Activated B cell treated with CpG ODN at 0.5 μM for 24 hours (primary cell): ENCODE measurements around the gene ABHD18. TPM values are rescaled to one million over a fixed set of nuclear protein-coding genes. Genes with fewer than 3 reads are reported as not detected.
"Not testable (repeated sequence)": the region's sequence is repeated elsewhere in the genome, so short reads cannot be mapped to it uniquely, and the experiment has no call there.

Source experiments
- ATAC-seq: fragments of 200-7000 bp; cut with Tn5 transposase; one replicate; pipeline ENCODE4 v1.10.0; 2021; ENCODE audit warnings: low read depth, mild to moderate bottlenecking, moderate library complexity
- CTCF ChIA-PET: fragments of 350-600 bp; sonication (Branson Sonifier 250); formaldehyde crosslinking; loops from one replicate; lab custom pipeline; 2021; ENCODE audit warnings: antibody characterized with exemption; lab: Charles Lee
- POLR2A ChIA-PET: fragments of 350-600 bp; sonication (Branson Sonifier 250); formaldehyde crosslinking; loops from one replicate; lab custom pipeline; 2021; ENCODE audit warnings: antibody characterized with exemption; lab: Charles Lee
- DNase-seq: peaks from one replicate; pipeline ENCODE4 v3.0.0; 2022
- H3K27ac Mint-ChIP-seq: one replicate; pipeline ENCODE4 v1.8.0; 2020; ENCODE audit warnings: mixed read lengths
- H3K27me3 Mint-ChIP-seq: one replicate; pipeline ENCODE4 v1.8.0; 2021; ENCODE audit warnings: mixed read lengths
- H3K36me3 Mint-ChIP-seq: one replicate; pipeline ENCODE4 v1.8.0; 2021; ENCODE audit warnings: low read depth, mixed read lengths
- H3K4me1 Mint-ChIP-seq: one replicate; pipeline ENCODE4 v1.8.0; 2021; ENCODE audit warnings: mixed read lengths
- H3K4me3 Mint-ChIP-seq: one replicate; pipeline ENCODE4 v1.8.0; 2020; ENCODE audit warnings: mild to moderate bottlenecking, mixed read lengths
- H3K9me3 Mint-ChIP-seq: one replicate; pipeline ENCODE4 v1.8.0; 2020; ENCODE audit warnings: mixed read lengths
- CTCF ChIP-seq: fragments of 200-600 bp; IDR thresholded peaks from one replicate; pipeline ENCODE4 v1.8.0; 2022; ENCODE audit warnings: antibody characterized with exemption, mild to moderate bottlenecking
- intact Hi-C: fragments of 100-400 bp; cut with micrococcal nuclease; formaldehyde crosslinking; loops from one replicate; pipeline ENCODE4 v1.15.1; 2024
- total RNA-seq: library from RNA; stranded (reverse); gene quantifications from 2 replicates; pipeline ENCODE4 v1.2.3, GENCODE V29; 2022

ABHD18 gene
- total RNA-seq, 1 donor from 2014 or later: 13.9 TPM

GRCh38 chr4:128055441-128056206, 90.4 kb downstream of the ABHD18 start:
- CTCF ChIA-PET, H3K27me3 Mint-ChIP-seq, intact Hi-C loops, H3K27ac Mint-ChIP-seq, H3K4me3 Mint-ChIP-seq, ATAC-seq, H3K36me3 Mint-ChIP-seq, POLR2A ChIA-PET, H3K4me1 Mint-ChIP-seq, DNase-seq, H3K9me3 Mint-ChIP-seq: not testable (repeated sequence)

DNA sequence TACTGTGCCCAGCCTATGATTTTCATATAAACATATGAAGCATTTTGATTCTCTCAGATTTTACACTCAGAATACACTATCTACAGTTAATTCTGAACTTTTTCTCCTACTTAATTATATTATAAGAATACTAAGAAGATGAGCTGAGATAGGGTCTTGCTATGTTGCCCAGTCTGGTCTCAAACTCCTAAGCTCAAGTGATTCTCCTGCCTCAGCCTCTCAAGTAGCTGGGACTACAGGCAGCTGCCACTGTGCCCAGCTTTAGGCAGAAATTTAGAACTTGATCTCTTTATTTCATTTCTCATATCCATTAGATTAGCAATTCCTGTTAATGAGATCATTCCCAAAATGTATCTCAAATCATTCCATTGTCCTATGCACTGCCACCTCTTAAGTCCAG, 91.2 kb downstream of the ABHD18 start:
- Mint-ChIP-seq H3K27me3 (peaks cover 7% of the 10 kb centered on the region), H3K27ac (no peak overlapping the region), H3K36me3 (no peaks in the 10 kb centered on the region), H3K4me3 (no peak overlapping the region), H3K9me3 (no peaks in the 10 kb centered on the region), H3K4me1 (peaks cover 4% of the 10 kb centered on the region)
- intact Hi-C loops: no loop called here
- ATAC-seq (no peak), DNase-seq (no peak)
- CTCF ChIA-PET: no interaction called here
- no peak for TF ChIP-seq CTCF
- POLR2A ChIA-PET: no interaction called here

DNA sequence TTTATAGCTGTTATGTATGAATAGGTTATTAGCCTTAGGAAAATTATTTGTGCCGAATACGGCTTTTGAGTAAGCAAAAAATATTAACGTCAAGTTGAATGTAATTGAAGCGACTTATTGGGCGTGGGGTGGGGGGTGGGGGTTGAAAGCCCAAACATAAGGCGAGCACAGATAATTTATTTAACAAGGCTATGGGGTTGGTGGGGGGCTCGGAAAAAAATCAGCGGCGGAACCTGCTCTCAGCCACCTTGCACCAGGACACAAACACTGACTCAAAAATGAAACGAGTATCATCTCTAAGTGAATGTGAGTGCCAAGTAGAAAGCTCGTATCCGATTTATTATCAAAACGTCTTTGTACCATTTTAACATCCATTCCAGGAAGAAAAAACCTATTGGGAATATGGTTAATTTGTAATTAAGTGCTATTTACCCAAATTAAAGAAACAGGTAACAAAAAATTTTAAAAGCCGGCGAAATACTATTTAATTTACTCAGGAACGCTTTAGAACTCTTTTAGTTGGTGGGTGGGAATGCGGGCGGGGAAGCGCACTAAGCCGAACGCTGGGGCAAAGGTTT, 95.0 kb downstream of the ABHD18 start:
- no peak for ATAC-seq
- Mint-ChIP-seq H3K4me1 (peaks cover 10% of the 10 kb centered on the region), H3K9me3 (no peaks in the 10 kb centered on the region), H3K36me3 (no peaks in the 10 kb centered on the region), H3K4me3 (peak overlapping the region; percentile 84), H3K27me3 (no peaks in the 10 kb centered on the region), H3K27ac (peak overlapping the region; percentile 90)
- TF ChIP-seq CTCF: no peak
- ChIA-PET CTCF (interaction anchor here (1.1 to 2.1 kb wide), 2 partner anchors 63 to 95 kb away, joined by 3 to 9 read pairs; partner anchors contain the start of genes ABHD18 and MFSD8), POLR2A (interaction anchor here (0.9 to 2.7 kb wide), 10 partner anchors 10 to 1033 kb away, joined by 3 to 69 read pairs (median 8); partner anchors contain the start of genes ABHD18, MFSD8, PGRMC2 and PLK4)
- DNase-seq: no peak
- intact Hi-C loops: loop anchor here (2.0 to 5.0 kb wide), 2 partner anchors 278 to 1033 kb away; partner anchors contain the start of genes HSPA4L and SCLT1

DNA sequence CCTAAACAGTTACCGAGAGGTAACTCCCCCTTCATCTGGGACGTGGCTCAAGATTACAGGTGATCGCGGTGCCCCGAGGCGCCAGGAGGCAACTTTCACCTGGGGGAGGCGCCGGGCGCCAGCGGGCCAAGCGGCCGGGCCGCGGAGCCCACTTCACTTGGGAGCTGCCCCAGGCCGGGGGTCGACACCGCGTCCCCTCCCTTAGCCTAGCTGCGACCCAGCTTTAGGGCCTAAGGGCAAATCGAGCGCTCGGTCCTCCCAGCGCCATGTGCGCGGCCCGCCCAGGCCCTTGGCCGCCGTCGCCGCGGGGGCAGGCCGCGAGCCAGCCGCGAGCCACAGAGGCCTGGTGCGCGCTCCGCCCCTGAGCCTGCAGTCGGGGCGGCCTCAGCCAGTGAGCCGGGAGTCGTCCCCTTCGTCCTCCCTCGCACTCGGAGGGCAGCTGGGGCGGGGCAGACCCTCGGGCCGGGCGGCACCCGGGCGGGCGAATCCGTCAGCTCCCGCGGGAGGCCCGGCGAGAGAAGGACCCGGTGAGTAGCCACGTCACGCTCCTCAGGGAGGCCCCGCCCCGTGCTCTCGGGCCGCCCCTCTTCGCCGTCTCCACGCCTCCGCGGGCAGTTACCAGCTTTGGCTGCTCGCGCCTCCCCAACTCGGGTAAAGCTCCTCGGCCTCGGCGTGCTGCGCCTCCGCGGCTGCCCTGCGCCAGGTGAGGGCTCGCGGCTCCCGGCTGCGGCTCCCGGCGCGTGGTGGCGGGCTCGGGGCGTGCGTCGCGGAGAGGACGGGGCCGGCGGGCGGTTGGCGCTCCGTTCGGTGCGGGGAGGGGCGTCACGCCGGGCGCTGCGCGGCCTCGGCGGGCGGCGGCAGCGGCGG, 95.7 kb downstream of the ABHD18 start, which contains the start of gene LARP1B:
Gene LARP1B (plus strand): TSS at position 614 of the 867 bp plus-strand sequence. CDS start 13,640 bp downstream, outside the sequence.
- H3K4me3 Mint-ChIP-seq: peak within 1 kb of the TSS; percentile 84
- ChIA-PET CTCF (interaction anchor here (2.1 kb wide), 1 partner anchor 96 kb away, joined by 9 read pairs; the partner anchor contains the start of genes ABHD18 and MFSD8), POLR2A (interaction anchor here (0.8 to 2.7 kb wide), 12 partner anchors 11 to 1033 kb away, joined by 3 to 69 read pairs (median 5); partner anchors contain the start of genes ABHD18, MFSD8, PGRMC2 and PLK4)
- ATAC-seq (peak; percentile 89), DNase-seq (peak; percentile 95)
- intact Hi-C loops: loop anchor here (1.0 to 5.0 kb wide), 7 partner anchors 64 to 1032 kb away; partner anchors contain the start of genes ABHD18, HSPA4L, JADE1 and MFSD8
- no peaks in the 10 kb centered on the region for H3K36me3 Mint-ChIP-seq
- no peaks in the 10 kb centered on the region for H3K27me3 Mint-ChIP-seq
- H3K27ac Mint-ChIP-seq: peak within 1 kb of the TSS; percentile 90
- H3K4me1 Mint-ChIP-seq: peaks cover 10% of the 10 kb centered on the region
- TF ChIP-seq CTCF: no peak
- no peaks in the 10 kb centered on the region for H3K9me3 Mint-ChIP-seq
